ENCODE measurements around the gene NT5DC3.

The NT5DC3 gene

GRCh38 chr12:103742349-103742932, 98.6 kb downstream of the NT5DC3 start:
- DNase-seq = no peak

- no peak for DNase-seq
Measured at GRCh38 chr12:103737881-103738280, 103.2 kb downstream of the NT5DC3 start.

- DNase-seq = no peak
Measured at GRCh38 chr12:103736572-103736971, 104.5 kb downstream of the NT5DC3 start.

GRCh38 chr12:103735291-103735690, 105.7 kb downstream of the NT5DC3 start:
- DNase-seq = no peak

- DNase-seq = no peak
Measured at GRCh38 chr12:103734863-103735262, 106.2 kb downstream of the NT5DC3 start.

- DNase-seq = no peak
Measured at GRCh38 chr12:103731539-103731938, 109.5 kb downstream of the NT5DC3 start.

GRCh38 chr12:103729499-103729898, 111.5 kb downstream of the NT5DC3 start:
- no peak for DNase-seq

- DNase-seq = no peak
Measured at GRCh38 chr12:103728323-103728722, 112.7 kb downstream of the NT5DC3 start.

- no peak for DNase-seq
Measured at GRCh38 chr12:103727638-103728037, 113.4 kb downstream of the NT5DC3 start.

GRCh38 chr12:103725398-103725797, 115.6 kb downstream of the NT5DC3 start:
- DNase-seq = no peak

Measured in stimulated activated naive CD4-positive, alpha-beta T cell treated with Interleukin-2 at 50 U/mL for 16 hours (primary cell).